CD4-positive, alpha-beta memory T cell (primary cell): ENCODE data around the gene POMP. TPM values are rescaled to one million over a fixed set of nuclear protein-coding genes. Genes with fewer than 3 reads are reported as not detected.
"Not testable (repeated sequence)": the region's sequence is repeated elsewhere in the genome, so short reads cannot be mapped to it uniquely, and the experiment has no call there.

Source experiments
- CTCF ChIA-PET: fragments of 350-600 bp; sonication (Branson Sonifier 250); formaldehyde crosslinking; loops from one replicate; lab custom pipeline; 2021; ENCODE audit warnings: inconsistent platforms; ENCODE audit not compliant: partially characterized antibody; lab: Charles Lee
- POLR2A ChIA-PET: fragments of 350-600 bp; sonication (Branson Sonifier 250); formaldehyde crosslinking; loops from one replicate; lab custom pipeline; 2021; ENCODE audit not compliant: partially characterized antibody; lab: Charles Lee
- DNase-seq, 5 donors: peaks; one replicate each; pipeline versions ENCODE4 v3.0.0 to v3.0.0-alpha.2; 2020 to 2022; ENCODE audit warnings: mixed read lengths in 1 of 5
- H3K27ac ChIP-seq: one replicate; pipeline ENCODE4 v1.7.0; 2013; ENCODE audit warnings: low read depth, low read length
- H3K27me3 ChIP-seq: 2 replicates; pipeline ENCODE4 v1.7.0; 2013; ENCODE audit warnings: mild to moderate bottlenecking, low read length, moderate library complexity; ENCODE audit not compliant: insufficient read depth
- H3K36me3 ChIP-seq: 2 replicates; pipeline ENCODE4 v1.7.0; 2013; ENCODE audit warnings: mild to moderate bottlenecking, low read length, moderate library complexity; ENCODE audit not compliant: insufficient read depth
- H3K4me1 ChIP-seq: 2 replicates; pipeline ENCODE4 v1.7.0; 2013; ENCODE audit warnings: mild to moderate bottlenecking, low read length, moderate library complexity; ENCODE audit not compliant: insufficient read depth
- H3K4me3 ChIP-seq, 2 donors: one replicate each; pipeline ENCODE4 v1.7.0; 2013; ENCODE audit warnings: low read length in 2 of 2, mild to moderate bottlenecking in 1 of 2
- H3K9me3 ChIP-seq, 2 donors: one replicate each; pipeline ENCODE4 v1.7.0; 2013; ENCODE audit warnings: low read length in 2 of 2, control low read depth in 1 of 2; ENCODE audit not compliant: control insufficient read depth in 1 of 2
- H3K27ac Mint-ChIP-seq, 7 donors: one replicate each; pipeline ENCODE4 v1.8.0; 2020 to 2021; ENCODE audit warnings: mixed read lengths in 7 of 7, mild to moderate bottlenecking in 6 of 7, inconsistent platforms in 3 of 7, moderate library complexity in 3 of 7
- H3K27me3 Mint-ChIP-seq, 2 donors: one replicate each; pipeline ENCODE4 v1.8.0; 2020 to 2021; ENCODE audit warnings: mixed read lengths in 2 of 2
- H3K36me3 Mint-ChIP-seq, 2 donors: one replicate each; pipeline ENCODE4 v1.8.0; 2020 to 2021; ENCODE audit warnings: mixed read lengths in 2 of 2, inconsistent platforms in 1 of 2, mild to moderate bottlenecking in 1 of 2
- H3K4me1 Mint-ChIP-seq, 4 donors: one replicate each; pipeline ENCODE4 v1.8.0; 2020 to 2021; ENCODE audit warnings: mixed read lengths in 4 of 4, mild to moderate bottlenecking in 1 of 4
- H3K4me3 Mint-ChIP-seq, 8 donors: one replicate each; pipeline ENCODE4 v1.8.0; 2020 to 2021; ENCODE audit warnings: mixed read lengths in 8 of 8, mild to moderate bottlenecking in 7 of 8, moderate library complexity in 6 of 8, inconsistent platforms in 3 of 8
- H3K9me3 Mint-ChIP-seq, 8 donors: one replicate each; pipeline ENCODE4 v1.8.0; 2020 to 2021; ENCODE audit warnings: mixed read lengths in 8 of 8, mild to moderate bottlenecking in 5 of 8, inconsistent platforms in 3 of 8, moderate library complexity in 1 of 8
- intact Hi-C: fragments of 100-400 bp; cut with micrococcal nuclease; formaldehyde crosslinking; loops from one replicate; pipeline ENCODE4 v1.15.1; 2023
- polyA plus RNA-seq, 2 donors: library from polyadenylated mRNA; unstranded; fragments of 300-500 nt; fragmentation: Illumina TruSeq; gene quantifications; one replicate each; pipeline ENCODE4 v1.2.3, GENCODE V29; 2021
- total RNA-seq, 2 experiments: library from RNA; stranded (reverse); gene quantifications; one replicate each; pipeline ENCODE4 v1.2.3, GENCODE V29; 2021

The POMP gene
- total and polyA plus RNA-seq, 4 experiments from 2014 or later, result 23.0 to 109 (median 56.1) TPM

DNA sequence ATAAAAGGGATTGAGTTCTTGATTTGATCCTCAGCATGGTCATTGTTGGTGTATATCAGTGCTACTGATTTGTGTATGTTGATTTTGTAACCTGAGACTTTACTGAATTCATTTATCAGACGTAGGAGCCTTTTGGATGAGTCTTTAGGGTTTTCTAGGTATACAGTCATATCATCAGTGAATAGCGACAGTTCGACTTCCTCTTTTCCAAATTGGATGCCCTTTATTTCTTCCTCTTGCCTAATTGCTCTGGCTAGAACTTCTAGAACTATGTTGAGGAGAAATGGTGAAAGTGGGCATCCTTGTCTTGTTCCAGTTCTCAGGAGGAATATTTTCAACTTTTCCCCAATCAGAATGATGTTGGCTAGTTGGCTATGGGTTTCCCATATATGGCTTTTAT lies 27.0 kb downstream of the POMP start:
- Mint-ChIP-seq H3K4me3 (no peak overlapping the region), H3K27me3 (no peaks in the 10 kb centered on the region), H3K9me3 (peaks cover 0 to 33% (median 25%) of the 10 kb centered on the region in 8 donors), H3K4me1 (no peaks in the 10 kb centered on the region), H3K36me3 (peaks cover 0 to 1% of the 10 kb centered on the region in 2 donors), H3K27ac (no peak overlapping the region)
- Histone ChIP-seq H3K27me3 (no peaks in the 10 kb centered on the region), H3K4me1 (no peaks in the 10 kb centered on the region), H3K9me3 (no peaks in the 10 kb centered on the region), H3K4me3 (no peak overlapping the region), H3K27ac (no peak overlapping the region), H3K36me3 (no peaks in the 10 kb centered on the region)
- ChIA-PET POLR2A (no interaction called here), CTCF (no interaction called here)
- DNase-seq, result no peak
- intact Hi-C loops, result no loop called here

DNA sequence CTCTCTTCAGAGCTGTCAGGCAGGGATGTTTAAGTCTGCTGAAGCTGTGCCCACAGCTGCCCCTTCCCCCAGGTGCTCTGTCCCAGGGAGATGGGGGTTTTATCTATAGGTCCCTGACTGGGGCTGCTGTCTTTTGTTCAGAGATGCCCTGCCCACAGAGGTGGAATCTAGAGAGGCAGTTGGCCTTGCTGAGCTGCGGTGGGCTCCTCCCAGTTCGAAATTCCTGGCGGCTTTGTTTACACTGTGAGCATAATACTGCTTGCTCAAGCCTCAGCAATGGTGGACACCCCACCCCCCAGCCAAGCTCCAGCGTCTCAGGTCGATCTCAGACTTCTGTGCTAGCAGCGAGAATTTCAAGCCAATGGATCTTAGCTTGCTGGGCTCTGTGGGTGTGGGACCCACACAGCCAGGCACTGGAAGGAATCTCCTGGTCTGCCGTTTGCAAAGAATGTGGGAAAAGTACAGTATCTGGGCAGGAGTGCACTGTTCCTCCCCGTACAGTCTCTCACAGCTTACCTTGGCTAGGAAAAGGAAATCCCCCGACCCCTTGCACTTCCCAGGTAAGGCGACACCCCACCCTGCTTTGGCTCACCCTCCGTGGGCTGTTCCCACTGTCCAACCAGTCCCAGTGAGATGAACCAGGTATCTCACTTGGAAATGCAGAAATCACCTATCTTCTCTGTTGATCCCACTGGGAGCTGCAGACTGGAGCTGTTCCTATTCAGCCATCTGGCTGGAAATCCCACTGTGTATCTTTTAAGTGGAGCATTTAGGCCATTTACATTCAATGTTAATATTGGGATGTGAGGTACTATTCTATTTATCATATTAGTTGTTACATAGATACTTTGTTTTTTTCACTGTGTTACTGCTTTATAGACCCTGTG lies 34.9 kb downstream of the POMP start:
- H3K27me3 ChIP-seq, H3K27ac ChIP-seq, POLR2A ChIA-PET, H3K36me3 ChIP-seq, H3K4me3 Mint-ChIP-seq, H3K9me3 ChIP-seq, H3K4me1 Mint-ChIP-seq, H3K27ac Mint-ChIP-seq, H3K4me3 ChIP-seq, H3K4me1 ChIP-seq, intact Hi-C loops, DNase-seq, H3K27me3 Mint-ChIP-seq: not testable (repeated sequence)
- Mint-ChIP-seq H3K9me3 (peaks cover 3 to 48% (median 35%) of the 10 kb centered on the region in 8 donors), H3K36me3 (peaks cover 20 to 41% of the 10 kb centered on the region in 2 donors)
- CTCF ChIA-PET, result interaction anchor here (0.6 kb wide), 1 partner anchor 103 kb away, joined by 4 read pairs; no protein-coding TSS in a partner anchor

DNA sequence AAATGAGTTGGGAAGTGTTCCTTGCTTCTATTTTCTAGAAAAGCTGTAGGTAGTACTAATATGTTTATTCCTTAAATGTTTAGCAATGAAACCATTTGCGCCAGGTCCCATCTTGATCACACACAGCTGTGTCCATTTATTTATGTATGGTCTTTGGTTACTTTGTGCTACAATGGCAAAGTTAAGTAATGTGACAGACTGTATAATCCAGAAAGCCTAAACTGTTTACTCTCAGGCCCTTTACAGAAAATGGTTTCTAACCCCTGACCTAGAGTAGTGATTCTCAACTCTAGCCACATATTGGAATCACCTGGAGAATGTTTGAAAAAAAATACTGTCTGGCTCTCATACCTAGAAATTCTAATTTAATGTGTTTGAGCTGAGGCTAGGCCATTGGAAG lies 38.5 kb downstream of the POMP start:
- Mint-ChIP-seq H3K36me3 (peaks cover 54 to 70% of the 10 kb centered on the region in 2 donors), H3K4me1 (no peaks in the 10 kb centered on the region), H3K4me3 (no peak overlapping the region), H3K9me3 (peaks cover 0 to 15% (median 9%) of the 10 kb centered on the region in 8 donors), H3K27me3 (no peaks in the 10 kb centered on the region), H3K27ac (no peak overlapping the region)
- ChIA-PET POLR2A (no interaction called here), CTCF (interaction anchor here (1.3 kb wide), 1 partner anchor 17 kb away, joined by 3 read pairs; no protein-coding TSS in a partner anchor)
- H3K4me1 ChIP-seq, result no peaks in the 10 kb centered on the region
- no peaks in the 10 kb centered on the region for H3K27me3 ChIP-seq
- no peak for DNase-seq
- intact Hi-C loops, result no loop called here
- H3K9me3 ChIP-seq, result no peaks in the 10 kb centered on the region
- no peak overlapping the region for H3K27ac ChIP-seq
- peaks cover 27% of the 10 kb centered on the region for H3K36me3 ChIP-seq
- H3K4me3 ChIP-seq, result no peak overlapping the region

DNA sequence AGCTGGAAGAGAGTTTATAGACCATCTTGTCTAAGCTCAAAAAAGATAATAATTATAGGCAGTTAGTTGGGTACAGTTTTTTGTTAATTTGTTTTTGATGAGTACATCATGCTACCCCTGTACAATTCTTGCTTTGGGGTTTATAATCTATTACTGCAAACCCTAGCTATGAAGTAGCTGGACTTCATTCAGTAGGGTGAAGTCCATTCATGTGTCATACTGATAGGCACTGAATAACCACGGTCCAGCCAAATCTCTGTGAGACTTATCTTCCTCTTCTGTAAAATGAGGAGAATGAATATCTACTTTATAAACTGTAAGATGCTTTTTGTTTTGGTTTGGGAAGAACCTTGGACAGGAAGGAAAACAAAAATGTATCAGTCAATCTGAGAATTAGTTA lies 40.3 kb downstream of the POMP start:
- Histone ChIP-seq H3K27me3 (no peaks in the 10 kb centered on the region), H3K9me3 (no peaks in the 10 kb centered on the region), H3K36me3 (peaks cover 35% of the 10 kb centered on the region), H3K27ac (no peak overlapping the region), H3K4me3 (no peak overlapping the region), H3K4me1 (no peaks in the 10 kb centered on the region)
- Mint-ChIP-seq H3K9me3 (peaks cover 0 to 4% (median under 1%) of the 10 kb centered on the region in 8 donors), H3K4me3 (no peak overlapping the region), H3K4me1 (no peaks in the 10 kb centered on the region), H3K27me3 (no peaks in the 10 kb centered on the region), H3K36me3 (peaks cover 67 to 72% of the 10 kb centered on the region in 2 donors), H3K27ac (no peak overlapping the region)
- intact Hi-C loops, result no loop called here
- ChIA-PET CTCF (no interaction called here), POLR2A (no interaction called here)
- DNase-seq, result no peak

DNA sequence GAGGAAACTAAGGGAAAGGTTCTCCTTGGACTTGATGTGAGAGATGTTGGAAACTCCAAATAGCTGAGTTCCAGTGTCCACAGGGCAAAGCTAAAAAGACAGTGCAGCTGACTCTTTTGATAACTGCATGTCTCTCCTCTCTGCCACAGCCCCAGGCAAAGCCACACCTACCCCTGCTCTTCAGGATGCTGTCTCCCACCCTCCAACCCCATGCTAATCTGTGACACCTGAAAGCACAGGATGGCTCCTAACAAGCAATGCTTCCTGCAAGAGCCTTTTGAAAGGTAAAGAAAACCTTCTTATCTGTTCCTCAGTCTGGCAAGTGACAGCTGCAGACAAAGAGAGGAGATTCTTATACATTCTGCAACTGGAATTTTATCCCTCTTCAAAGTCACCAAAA lies 45.4 kb downstream of the POMP start:
- no peak for DNase-seq
- Histone ChIP-seq H3K36me3 (peaks cover 32% of the 10 kb centered on the region), H3K4me1 (no peaks in the 10 kb centered on the region), H3K27ac (no peak overlapping the region), H3K27me3 (no peaks in the 10 kb centered on the region), H3K4me3 (no peak overlapping the region), H3K9me3 (no peaks in the 10 kb centered on the region)
- POLR2A ChIA-PET, result no interaction called here
- CTCF ChIA-PET, result interaction anchor here (0.5 kb wide), 1 partner anchor 1344 kb away, joined by 3 read pairs; no protein-coding TSS in a partner anchor
- intact Hi-C loops, result no loop called here
- H3K4me3 Mint-ChIP-seq, result no peak overlapping the region
- H3K36me3 Mint-ChIP-seq, result peaks cover 66 to 73% of the 10 kb centered on the region in 2 donors
- H3K4me1 Mint-ChIP-seq, result peaks cover 0 to 2% (median 0%) of the 10 kb centered on the region in 4 donors
- H3K9me3 Mint-ChIP-seq, result peaks cover 0 to 1% (median 0%) of the 10 kb centered on the region in 8 donors
- H3K27ac Mint-ChIP-seq, result no peak overlapping the region
- no peaks in the 10 kb centered on the region for H3K27me3 Mint-ChIP-seq

DNA sequence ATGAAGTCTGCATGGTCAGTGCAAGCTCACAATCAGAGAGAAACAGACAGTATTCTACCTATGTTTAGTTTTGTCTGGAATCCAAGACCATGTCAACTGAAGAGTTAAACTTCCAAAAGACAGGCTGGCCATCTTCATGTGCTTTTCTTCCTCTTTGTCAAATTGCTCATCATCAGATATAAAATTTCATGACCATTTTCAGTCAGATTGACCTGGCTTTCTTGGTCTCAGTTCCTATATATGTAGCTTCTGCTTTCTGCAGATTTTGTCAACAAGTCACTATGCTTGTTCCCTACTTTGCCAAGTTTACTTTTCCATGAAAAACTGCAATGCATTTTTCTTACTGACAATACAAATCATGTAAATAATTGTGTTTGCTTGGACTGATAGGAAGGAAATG lies 46.0 kb downstream of the POMP start:
- intact Hi-C loops, result no loop called here
- DNase-seq, result no peak
- no peak overlapping the region for H3K4me3 ChIP-seq
- no peak overlapping the region for H3K4me3 Mint-ChIP-seq
- H3K27me3 Mint-ChIP-seq, result no peaks in the 10 kb centered on the region
- peaks cover 67 to 73% of the 10 kb centered on the region in 2 donors for H3K36me3 Mint-ChIP-seq
- peaks cover 0 to 2% (median under 1%) of the 10 kb centered on the region in 4 donors for H3K4me1 Mint-ChIP-seq
- H3K27ac ChIP-seq, result no peak overlapping the region
- peaks cover 30% of the 10 kb centered on the region for H3K36me3 ChIP-seq
- ChIA-PET CTCF (no interaction called here), POLR2A (no interaction called here)
- H3K27ac Mint-ChIP-seq, result peak overlapping the region in 1 of 7 donors; percentile 13
- H3K27me3 ChIP-seq, result no peaks in the 10 kb centered on the region
- no peaks in the 10 kb centered on the region for H3K4me1 ChIP-seq
- peaks cover 0 to 1% (median 0%) of the 10 kb centered on the region in 8 donors for H3K9me3 Mint-ChIP-seq
- H3K9me3 ChIP-seq, result no peaks in the 10 kb centered on the region

DNA sequence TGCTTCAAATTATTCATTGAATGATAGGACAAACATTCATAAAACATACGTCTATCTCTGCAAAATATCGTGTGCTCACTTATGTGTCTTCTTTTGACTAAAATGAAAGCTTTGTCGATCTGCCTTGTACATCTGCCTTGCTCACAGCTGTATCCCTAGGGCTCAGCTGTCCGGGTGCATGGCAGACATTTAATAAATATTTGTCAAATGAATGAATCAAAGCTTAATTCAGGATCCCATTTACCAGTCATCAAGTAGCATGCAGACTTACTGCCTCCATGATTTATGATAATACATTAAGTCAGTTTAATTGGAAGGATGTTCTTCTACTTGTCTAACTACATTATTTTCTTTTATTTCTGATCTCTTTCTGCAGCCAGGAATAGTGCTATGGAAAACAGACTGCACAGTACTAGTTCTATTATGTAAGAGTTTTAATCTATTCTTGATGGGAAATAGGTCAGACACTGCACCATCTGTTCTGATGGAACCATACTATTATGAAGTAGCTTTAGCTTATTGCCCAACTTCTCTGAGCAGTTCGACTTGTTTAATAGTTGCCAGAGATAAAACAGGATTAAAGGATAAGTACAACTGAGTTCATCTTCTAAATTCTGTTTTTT lies 46.6 kb downstream of the POMP start:
- Histone ChIP-seq H3K27ac (no peak overlapping the region), H3K4me1 (no peaks in the 10 kb centered on the region), H3K36me3 (peaks cover 25% of the 10 kb centered on the region), H3K9me3 (no peaks in the 10 kb centered on the region), H3K27me3 (no peaks in the 10 kb centered on the region), H3K4me3 (no peak overlapping the region)
- no peak for DNase-seq
- peaks cover 65 to 70% of the 10 kb centered on the region in 2 donors for H3K36me3 Mint-ChIP-seq
- H3K4me3 Mint-ChIP-seq, result no peak overlapping the region
- intact Hi-C loops, result no loop called here
- peaks cover 0 to 1% (median 0%) of the 10 kb centered on the region in 8 donors for H3K9me3 Mint-ChIP-seq
- H3K27ac Mint-ChIP-seq, result no peak overlapping the region
- ChIA-PET CTCF (no interaction called here), POLR2A (no interaction called here)
- peaks cover 0 to 2% (median under 1%) of the 10 kb centered on the region in 4 donors for H3K4me1 Mint-ChIP-seq
- no peaks in the 10 kb centered on the region for H3K27me3 Mint-ChIP-seq
